ENCODE results near the gene TBL1XR1. TPM values are rescaled to one million over a fixed set of nuclear protein-coding genes. Genes with fewer than 3 reads are reported as not detected.

Gene TBL1XR1
- total RNA-seq, 1 donor from 2014 or later = 153 TPM

GRCh38 chr3:177114253-177114652 lies 83.0 kb downstream of the TBL1XR1 start:
- no peaks in the 10 kb centered on the region for H3K27me3 Mint-ChIP-seq (ENCODE audit: low read depth)
- H3K4me3 Mint-ChIP-seq = no peak overlapping the region
- H3K36me3 Mint-ChIP-seq (ENCODE audit: low read depth) = no peaks in the 10 kb centered on the region
- H3K27ac Mint-ChIP-seq (ENCODE audit: unreplicated experiment) = no peak overlapping the region
- TF ChIP-seq CTCF (conservative IDR thresholded peaks at IDR 0.05) = no peak
- no peaks in the 10 kb centered on the region for H3K9me3 Mint-ChIP-seq
- DNase-seq (ENCODE audit: low read depth, low spot score) = no peak
- H3K4me1 Mint-ChIP-seq = peaks cover 46% of the 10 kb centered on the region

GRCh38 chr3:177111541-177111949 lies 85.7 kb downstream of the TBL1XR1 start:
- TF ChIP-seq CTCF (conservative IDR thresholded peaks at IDR 0.05) = no peak
- Mint-ChIP-seq H3K9me3 (no peaks in the 10 kb centered on the region), H3K27me3 (ENCODE audit: low read depth) (no peaks in the 10 kb centered on the region), H3K4me3 (no peak overlapping the region), H3K27ac (ENCODE audit: unreplicated experiment) (no peak overlapping the region), H3K36me3 (ENCODE audit: low read depth) (no peaks in the 10 kb centered on the region), H3K4me1 (peaks cover 42% of the 10 kb centered on the region)
- DNase-seq (ENCODE audit: low read depth, low spot score) = no peak

- Mint-ChIP-seq H3K4me3 (no peak overlapping the region), H3K9me3 (no peaks in the 10 kb centered on the region), H3K27ac (ENCODE audit: unreplicated experiment) (no peak overlapping the region), H3K27me3 (ENCODE audit: low read depth) (no peaks in the 10 kb centered on the region), H3K4me1 (peaks cover 41% of the 10 kb centered on the region), H3K36me3 (ENCODE audit: low read depth) (no peaks in the 10 kb centered on the region)
- no peak for DNase-seq (ENCODE audit: low read depth, low spot score)
- no peak for TF ChIP-seq CTCF (conservative IDR thresholded peaks at IDR 0.05)
Measured at GRCh38 chr3:177110895-177111294, 86.4 kb downstream of the TBL1XR1 start.

- H3K4me1 Mint-ChIP-seq = peaks cover 42% of the 10 kb centered on the region
- H3K9me3 Mint-ChIP-seq = no peaks in the 10 kb centered on the region
- H3K4me3 Mint-ChIP-seq = no peak overlapping the region
- no peak overlapping the region for H3K27ac Mint-ChIP-seq (ENCODE audit: unreplicated experiment)
- no peaks in the 10 kb centered on the region for H3K36me3 Mint-ChIP-seq (ENCODE audit: low read depth)
- no peak for TF ChIP-seq CTCF (conservative IDR thresholded peaks at IDR 0.05)
- H3K27me3 Mint-ChIP-seq (ENCODE audit: low read depth) = no peaks in the 10 kb centered on the region
- no peak for DNase-seq (ENCODE audit: low read depth, low spot score)
Measured at GRCh38 chr3:177110386-177110785, 86.9 kb downstream of the TBL1XR1 start.

- H3K27ac Mint-ChIP-seq (ENCODE audit: unreplicated experiment) = no peak overlapping the region
- no peak overlapping the region for H3K4me3 Mint-ChIP-seq
- H3K27me3 Mint-ChIP-seq (ENCODE audit: low read depth) = no peaks in the 10 kb centered on the region
- no peak for TF ChIP-seq CTCF (conservative IDR thresholded peaks at IDR 0.05)
- H3K4me1 Mint-ChIP-seq = peaks cover 44% of the 10 kb centered on the region
- DNase-seq (ENCODE audit: low read depth, low spot score) = no peak
- H3K9me3 Mint-ChIP-seq = no peaks in the 10 kb centered on the region
- H3K36me3 Mint-ChIP-seq (ENCODE audit: low read depth) = no peaks in the 10 kb centered on the region
Measured at GRCh38 chr3:177109688-177110330, 87.5 kb downstream of the TBL1XR1 start.

Data from neural crest cell (in vitro differentiated cells).